Right atrium auricular region (tissue), 2 donors: ENCODE measurements around the gene ACADVL. TPM values are rescaled to one million over a fixed set of nuclear protein-coding genes. Genes with fewer than 3 reads are reported as not detected.

ENCODE experiments used
- DNase-seq: peaks from one replicate; pipeline ENCODE4 v3.0.0-alpha.2; 2019; ENCODE audit warnings: low spot score
- H3K27ac ChIP-seq, 2 donors: fragments of 200-600 bp; sonication (generic); 1 replicate in 1 of 2; 2 replicates in 1 of 2; pipeline ENCODE4 v1.5.1; 2016 to 2019
- H3K27me3 ChIP-seq, 2 donors: fragments of 200-600 bp; sonication (generic); one replicate each; pipeline versions ENCODE4 v1.5.1 to v1.6.0; 2017 to 2019
- H3K36me3 ChIP-seq: fragments of 200-600 bp; sonication (generic); one replicate; pipeline ENCODE4 v1.5.1; 2016
- H3K4me1 ChIP-seq, 2 donors: fragments of 200-600 bp; sonication (generic); one replicate each; pipeline versions ENCODE4 v1.5.1 to v1.6.0; 2017 to 2019
- H3K4me3 ChIP-seq, 2 donors: fragments of 200-600 bp; sonication (generic); 1 replicate in 1 of 2; 2 replicates in 1 of 2; pipeline ENCODE4 v1.5.1; 2017 to 2019; ENCODE audit warnings: mild to moderate bottlenecking in 1 of 2, moderate library complexity in 1 of 2
- H3K9me3 ChIP-seq, 2 donors: fragments of 200-600 bp; sonication (generic); one replicate each; pipeline ENCODE4 v1.5.1; 2019
- total RNA-seq, 2 donors: library from RNA; depleted of rRNA; stranded (reverse); fragments of >200 nt; gene quantifications; one replicate each; pipeline ENCODE4 v1.1.0, GENCODE V29; 2016
- TF ChIP-seq, protein P1 (sequence below), 2 donors: fragments of 200-600 bp; sonication (generic); IDR thresholded peaks; one replicate each; pipeline ENCODE4 v1.5.1; 2019; ENCODE audit warnings: antibody characterized with exemption in 2 of 2

ACADVL gene
- total RNA-seq, 2 donors from 2014 or later, result 695 to 758 TPM

DNA sequence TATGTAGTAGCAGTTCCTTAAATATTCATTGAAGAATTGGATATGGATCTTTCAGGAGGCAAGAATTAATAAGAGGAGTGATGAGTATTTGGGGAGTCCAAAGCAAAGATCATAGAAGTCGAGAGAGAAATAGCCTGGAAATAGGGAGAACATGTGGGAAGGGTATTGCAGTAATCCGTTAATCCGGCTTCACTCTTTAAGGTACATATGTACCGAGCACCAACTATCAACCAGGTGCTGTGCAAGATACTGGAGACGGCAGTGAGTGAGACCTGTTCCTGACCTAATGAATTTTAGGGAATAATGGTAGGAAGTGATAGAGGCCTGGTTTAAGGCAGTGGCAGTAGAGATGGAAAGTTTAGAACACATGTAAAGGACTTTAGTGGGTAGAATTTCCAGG is 33.3 kb downstream of the ACADVL start:
- no peak for DNase-seq
- Histone ChIP-seq H3K27me3 (no peaks in the 10 kb centered on the region), H3K27ac (peak overlapping the region; percentile 99), H3K4me3 (peak overlapping the region; percentile 94 to 96), H3K36me3 (peaks cover 40% of the 10 kb centered on the region), H3K4me1 (peaks cover 0 to 36% of the 10 kb centered on the region in 2 donors), H3K9me3 (no peaks in the 10 kb centered on the region)
- TF ChIP-seq, protein P1, sequence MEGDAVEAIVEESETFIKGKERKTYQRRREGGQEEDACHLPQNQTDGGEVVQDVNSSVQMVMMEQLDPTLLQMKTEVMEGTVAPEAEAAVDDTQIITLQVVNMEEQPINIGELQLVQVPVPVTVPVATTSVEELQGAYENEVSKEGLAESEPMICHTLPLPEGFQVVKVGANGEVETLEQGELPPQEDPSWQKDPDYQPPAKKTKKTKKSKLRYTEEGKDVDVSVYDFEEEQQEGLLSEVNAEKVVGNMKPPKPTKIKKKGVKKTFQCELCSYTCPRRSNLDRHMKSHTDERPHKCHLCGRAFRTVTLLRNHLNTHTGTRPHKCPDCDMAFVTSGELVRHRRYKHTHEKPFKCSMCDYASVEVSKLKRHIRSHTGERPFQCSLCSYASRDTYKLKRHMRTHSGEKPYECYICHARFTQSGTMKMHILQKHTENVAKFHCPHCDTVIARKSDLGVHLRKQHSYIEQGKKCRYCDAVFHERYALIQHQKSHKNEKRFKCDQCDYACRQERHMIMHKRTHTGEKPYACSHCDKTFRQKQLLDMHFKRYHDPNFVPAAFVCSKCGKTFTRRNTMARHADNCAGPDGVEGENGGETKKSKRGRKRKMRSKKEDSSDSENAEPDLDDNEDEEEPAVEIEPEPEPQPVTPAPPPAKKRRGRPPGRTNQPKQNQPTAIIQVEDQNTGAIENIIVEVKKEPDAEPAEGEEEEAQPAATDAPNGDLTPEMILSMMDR (IDR thresholded peaks at IDR 0.05), result no peak

DNA sequence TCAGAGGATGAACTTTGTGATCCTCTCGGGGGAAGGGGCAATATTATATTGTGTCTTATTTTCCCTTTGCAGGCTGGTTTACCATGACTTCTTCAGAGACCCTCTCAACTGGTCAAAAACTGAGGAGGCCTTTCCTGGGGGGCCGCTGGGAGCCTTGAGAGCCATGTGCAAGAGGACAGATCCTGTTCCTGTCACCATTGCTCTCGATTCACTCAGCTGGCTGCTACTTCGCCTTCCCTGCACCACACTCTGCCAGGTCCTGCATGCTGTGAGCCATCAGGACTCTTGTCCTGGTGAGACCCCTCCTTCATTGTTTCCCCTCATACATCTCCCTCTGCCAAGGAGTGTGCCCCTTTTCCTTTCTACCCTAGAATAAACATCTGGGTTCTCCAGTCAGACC is 34.8 kb downstream of the ACADVL start:
- TF ChIP-seq, protein P1 (IDR thresholded peaks at IDR 0.05), result no peak
- H3K27me3 ChIP-seq, result no peaks in the 10 kb centered on the region
- no peaks in the 10 kb centered on the region for H3K9me3 ChIP-seq
- peaks cover 51% of the 10 kb centered on the region for H3K36me3 ChIP-seq
- no peak for DNase-seq
- no peak overlapping the region for H3K4me3 ChIP-seq
- no peak overlapping the region for H3K27ac ChIP-seq
- H3K4me1 ChIP-seq, result peaks cover 0 to 27% of the 10 kb centered on the region in 2 donors

DNA sequence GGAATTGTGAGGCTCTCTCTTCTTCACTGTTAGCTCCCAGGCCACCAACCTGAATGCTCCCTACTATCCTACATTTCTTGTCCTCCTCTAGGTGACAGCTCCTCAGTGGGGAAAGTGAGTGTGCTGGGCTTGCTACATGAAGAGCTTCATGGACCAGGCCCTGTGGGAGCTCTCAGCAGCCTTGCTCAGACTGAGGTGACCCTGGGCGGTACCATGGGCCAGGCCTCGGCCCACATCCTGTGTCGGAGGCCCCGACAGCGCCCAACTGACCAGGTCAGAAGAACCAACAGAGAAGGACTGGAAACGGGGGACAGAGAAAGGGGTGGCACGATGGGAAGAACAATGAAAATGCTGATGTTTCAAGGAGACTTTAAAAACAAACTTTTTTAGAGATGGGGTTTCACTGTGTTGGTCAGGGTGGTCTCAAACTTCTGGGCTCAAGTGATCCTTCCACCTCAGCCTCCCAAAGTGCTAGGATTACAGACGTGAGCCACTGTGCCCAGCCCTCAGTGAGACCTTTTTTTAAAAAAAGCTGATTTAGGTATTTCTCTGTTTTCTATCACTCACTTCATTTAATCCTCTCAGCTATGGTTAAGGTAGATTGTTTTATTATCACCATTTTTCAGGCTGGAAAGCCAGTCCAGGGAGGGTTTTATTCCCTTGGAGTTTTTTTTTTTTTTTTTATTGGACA is 37.2 kb downstream of the ACADVL start:
- TF ChIP-seq, protein P1 (IDR thresholded peaks at IDR 0.05), result no peak
- H3K36me3 ChIP-seq, result peaks cover 51% of the 10 kb centered on the region

DNA sequence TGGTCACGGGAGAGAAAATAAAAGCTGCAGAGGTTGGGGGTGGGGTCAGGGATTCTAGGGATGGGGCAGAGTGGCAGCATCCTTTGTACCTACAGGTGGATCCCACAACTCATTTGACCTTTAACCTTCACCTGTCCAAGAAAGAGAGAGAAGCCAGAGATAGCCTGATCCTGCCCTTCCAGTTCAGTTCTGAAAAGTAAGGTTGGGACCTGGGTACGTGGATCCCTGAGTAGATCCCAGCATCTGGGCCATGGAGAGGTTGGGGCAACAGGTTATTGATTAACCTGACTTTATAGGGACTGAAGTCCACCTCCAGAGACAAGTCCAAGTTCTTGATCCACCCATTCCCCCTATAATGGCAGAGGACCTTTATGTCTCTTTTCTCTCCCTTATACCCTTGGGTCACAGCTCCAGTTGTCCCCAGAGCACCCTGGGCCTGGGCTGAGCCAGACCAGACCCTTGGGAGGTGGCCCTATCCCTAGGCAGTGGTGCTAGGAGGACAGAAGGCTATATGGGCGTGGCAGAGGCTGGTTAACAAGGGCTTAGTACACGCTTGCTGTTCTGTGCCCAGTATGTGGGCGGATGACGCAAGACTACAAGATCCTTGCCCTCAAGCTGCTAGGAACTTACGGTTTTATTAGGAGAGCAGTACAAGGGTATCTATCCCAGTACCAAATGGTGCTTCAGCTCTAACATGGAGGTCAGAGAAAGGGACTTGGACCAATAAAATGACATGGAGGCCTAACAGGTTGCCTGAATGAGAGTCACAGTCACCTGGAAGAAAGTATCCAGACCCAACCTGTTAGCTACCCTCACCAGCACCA is 39.2 kb downstream of the ACADVL start:
- Histone ChIP-seq H3K36me3 (peaks cover 51% of the 10 kb centered on the region), H3K27ac (no peak overlapping the region), H3K27me3 (peaks cover 11 to 29% of the 10 kb centered on the region in 2 donors), H3K4me1 (peaks cover 0 to 30% of the 10 kb centered on the region in 2 donors), H3K4me3 (no peak overlapping the region), H3K9me3 (no peaks in the 10 kb centered on the region)
- DNase-seq, result no peak
- TF ChIP-seq, protein P1 (IDR thresholded peaks at IDR 0.05), result no peak

More for the DNA sequence above, 37.2 kb downstream of the ACADVL start:
- H3K4me3 ChIP-seq, result no peak overlapping the region
- no peaks in the 10 kb centered on the region for H3K9me3 ChIP-seq
- DNase-seq, result no peak
- peaks cover under 1 to 10% of the 10 kb centered on the region in 2 donors for H3K27me3 ChIP-seq
- H3K27ac ChIP-seq, result no peak overlapping the region
- H3K4me1 ChIP-seq, result peaks cover 0 to 27% of the 10 kb centered on the region in 2 donors

DNA sequence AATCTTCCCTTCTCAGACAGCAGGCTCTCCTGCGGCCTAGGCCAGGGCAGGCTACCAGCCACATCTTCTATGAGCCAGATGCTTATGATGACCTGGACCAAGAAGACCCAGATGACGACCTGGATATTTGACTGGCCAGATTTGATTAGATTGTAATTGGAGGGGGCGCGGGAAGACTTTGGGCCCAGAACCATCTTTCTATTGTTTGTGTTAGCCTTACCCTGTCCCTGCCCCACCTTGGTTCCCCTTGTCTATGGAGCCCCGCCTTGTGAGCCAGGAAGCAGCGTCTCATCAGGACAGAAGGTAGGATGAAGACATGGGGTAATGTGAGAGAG is 39.8 kb downstream of the ACADVL start:
- peaks cover 11 to 32% of the 10 kb centered on the region in 2 donors for H3K27me3 ChIP-seq
- no peak overlapping the region for H3K4me3 ChIP-seq
- peaks cover 46% of the 10 kb centered on the region for H3K36me3 ChIP-seq
- no peaks in the 10 kb centered on the region for H3K9me3 ChIP-seq
- no peak overlapping the region for H3K27ac ChIP-seq
- no peak for DNase-seq
- TF ChIP-seq, protein P1 (IDR thresholded peaks at IDR 0.05), result no peak
- H3K4me1 ChIP-seq, result peaks cover 0 to 30% of the 10 kb centered on the region in 2 donors
